CD4-positive, alpha-beta T cell treated with Interleukin-17A for 1 hour (primary cell): Measurements from ENCODE around the gene POU2F2.
"Not testable (repeated sequence)": the region's sequence is repeated elsewhere in the genome, so short reads cannot be mapped to it uniquely, and the experiment has no call there.

Experiments
- DNase-seq: peaks from one replicate; pipeline ENCODE4 v3.0.0-alpha.2; 2020

Gene POU2F2

DNA sequence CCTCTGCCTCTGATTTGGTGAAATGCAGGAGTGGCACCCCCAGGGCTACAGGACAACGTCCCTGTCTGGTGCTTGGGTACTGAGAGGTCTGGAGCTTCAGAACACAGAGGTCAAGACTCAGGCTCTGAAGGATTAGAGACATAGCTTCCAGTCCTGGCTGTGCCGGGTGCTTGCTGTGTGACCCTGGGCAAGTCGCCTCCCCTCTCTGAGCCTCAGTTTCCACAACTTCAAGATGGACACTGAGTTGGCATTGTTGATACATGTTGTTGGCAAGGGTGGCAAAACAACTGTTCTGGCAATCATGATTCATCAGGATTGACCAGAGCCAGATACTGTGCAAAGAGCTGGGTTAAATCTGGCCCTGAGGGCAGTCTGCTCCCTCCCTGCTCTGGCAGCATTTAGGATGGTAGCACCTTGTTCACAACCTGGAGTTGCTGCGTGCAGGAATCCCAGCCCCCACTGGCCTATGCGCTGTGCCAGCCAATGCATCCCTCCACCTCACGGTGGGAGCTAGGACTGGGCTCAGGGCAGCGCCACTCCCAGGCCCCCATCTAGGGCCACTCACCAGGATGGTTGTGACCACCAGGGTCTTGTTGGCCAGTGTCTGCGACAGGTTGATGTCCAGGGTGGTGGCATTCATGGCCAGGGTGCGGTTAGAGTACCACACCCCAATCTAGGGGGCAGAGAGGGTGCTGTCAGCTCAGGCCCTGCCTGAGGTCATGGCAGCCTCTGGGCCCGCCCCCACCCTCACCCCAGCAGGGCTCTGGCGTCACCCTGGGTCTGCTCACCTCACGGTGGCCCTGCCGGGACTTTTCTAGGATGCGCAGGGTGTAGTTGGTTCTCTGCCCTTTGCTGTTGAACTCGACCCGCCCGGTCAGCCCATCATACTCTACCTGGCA is 79.0 kb downstream of the POU2F2 start:
- no peak for DNase-seq

DNA sequence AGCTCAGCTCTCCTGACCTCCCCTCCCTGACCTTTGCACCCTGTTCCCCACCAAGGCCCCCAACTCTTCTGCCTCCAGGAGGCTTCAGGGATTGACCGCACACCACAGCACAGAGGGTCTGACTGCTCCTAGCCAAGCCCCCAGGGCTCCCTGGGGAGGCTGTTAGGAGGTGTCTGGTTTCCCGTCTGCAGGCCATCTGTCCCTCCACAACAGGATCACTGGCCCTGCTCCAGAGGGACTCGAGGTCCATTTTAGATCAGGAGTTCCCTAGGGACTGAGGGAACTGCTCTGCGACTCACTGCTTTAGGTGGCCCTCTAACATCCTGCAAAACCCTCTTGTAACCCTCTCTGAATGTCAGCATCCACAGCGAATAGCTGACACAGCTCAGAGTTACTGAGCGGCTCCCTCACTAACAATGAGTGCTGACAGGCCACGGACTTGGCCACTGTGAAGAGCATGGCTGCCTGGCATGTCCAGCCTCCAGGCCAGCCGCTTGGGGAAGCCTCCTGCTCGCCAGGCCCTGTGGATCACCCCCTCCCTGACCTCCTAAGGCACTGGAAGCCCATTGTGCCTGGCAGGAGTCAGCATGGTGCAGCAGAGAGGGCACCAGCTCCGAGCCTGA is 79.9 kb downstream of the POU2F2 start:
- DNase-seq = no peak

DNA sequence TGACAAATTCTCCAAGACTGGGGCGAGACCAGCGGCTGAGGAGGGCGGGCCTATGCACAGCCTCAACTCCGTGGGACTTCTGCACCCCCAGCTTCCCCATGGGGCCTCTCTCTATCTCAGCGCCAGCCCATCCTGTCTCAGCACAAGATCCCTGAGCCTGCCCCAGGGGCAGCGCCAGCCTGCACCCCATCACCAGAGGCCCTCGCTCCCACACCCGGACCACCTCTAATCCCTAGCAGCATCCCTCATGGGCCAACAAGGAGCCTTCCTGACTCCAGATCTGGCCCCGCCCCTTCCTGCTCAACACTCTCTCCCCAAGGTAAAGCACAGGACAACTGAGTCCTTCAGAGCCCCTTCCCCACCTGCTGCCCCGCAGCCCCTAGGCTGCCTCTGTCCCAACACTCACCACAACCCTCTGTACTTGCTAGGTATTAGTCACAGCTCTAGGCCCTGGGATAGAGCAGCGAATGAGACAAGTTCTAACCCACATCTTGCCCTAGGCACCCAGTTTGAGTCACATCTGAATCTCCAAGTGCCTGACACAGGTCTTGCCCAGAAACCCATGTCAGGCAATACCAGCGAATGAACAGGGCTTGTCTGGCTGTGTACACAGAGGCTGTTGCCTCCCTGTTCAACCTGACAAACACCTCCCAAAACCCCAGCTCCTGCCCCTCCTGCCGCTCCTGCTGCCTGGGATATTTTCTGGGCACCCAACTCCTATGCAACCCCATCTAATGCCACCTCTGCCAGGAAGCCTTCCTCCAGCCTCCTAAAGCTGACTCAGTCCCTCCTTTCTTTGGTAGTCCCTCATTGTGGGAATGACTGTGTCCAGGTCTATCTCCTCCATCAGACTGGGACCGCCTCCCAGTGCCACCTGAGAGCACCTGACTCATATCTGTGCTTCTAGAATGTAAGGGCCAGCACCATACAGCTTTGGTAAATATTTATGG is 80.8 kb downstream of the POU2F2 start:
- DNase-seq = no peak

DNA sequence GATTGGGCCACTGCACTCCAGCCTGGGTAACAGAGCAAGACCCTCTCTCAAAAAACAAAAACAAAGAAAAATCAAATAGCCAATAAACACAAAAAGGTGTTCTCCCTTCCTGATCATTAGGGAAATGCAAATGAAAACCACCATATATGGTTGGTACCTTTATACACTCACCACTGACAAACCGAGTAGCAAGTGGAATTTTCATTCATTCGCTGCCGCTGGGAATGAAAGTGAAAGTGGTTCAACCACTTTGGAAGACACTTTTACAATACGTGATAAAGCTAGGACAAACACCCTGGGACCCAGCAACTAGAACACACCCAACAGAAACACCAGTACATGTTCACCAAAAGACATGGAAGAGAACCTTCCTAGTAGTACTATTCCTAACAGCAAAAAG is 83.3 kb downstream of the POU2F2 start:
- peak; percentile 31 for DNase-seq

DNA sequence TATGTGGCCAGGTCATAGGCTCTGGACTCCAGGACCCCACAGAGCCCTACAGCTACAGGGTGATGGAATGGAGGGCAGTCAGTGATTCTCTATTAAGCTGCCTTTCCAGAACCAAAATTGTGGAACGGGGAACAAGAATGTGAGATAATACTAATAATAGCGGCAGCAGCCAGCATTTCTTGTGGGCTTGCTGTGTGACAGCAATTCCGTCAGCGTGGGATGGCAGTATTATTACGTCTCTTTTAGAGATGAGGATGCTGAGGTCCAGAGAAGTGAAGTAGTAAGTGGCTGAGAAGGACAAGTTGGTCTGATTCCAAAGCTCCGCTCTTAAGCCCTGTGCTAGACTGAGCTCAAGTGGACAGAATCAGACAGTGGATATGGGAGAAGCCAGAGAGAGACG is 86.7 kb downstream of the POU2F2 start:
- no peak for DNase-seq

DNA sequence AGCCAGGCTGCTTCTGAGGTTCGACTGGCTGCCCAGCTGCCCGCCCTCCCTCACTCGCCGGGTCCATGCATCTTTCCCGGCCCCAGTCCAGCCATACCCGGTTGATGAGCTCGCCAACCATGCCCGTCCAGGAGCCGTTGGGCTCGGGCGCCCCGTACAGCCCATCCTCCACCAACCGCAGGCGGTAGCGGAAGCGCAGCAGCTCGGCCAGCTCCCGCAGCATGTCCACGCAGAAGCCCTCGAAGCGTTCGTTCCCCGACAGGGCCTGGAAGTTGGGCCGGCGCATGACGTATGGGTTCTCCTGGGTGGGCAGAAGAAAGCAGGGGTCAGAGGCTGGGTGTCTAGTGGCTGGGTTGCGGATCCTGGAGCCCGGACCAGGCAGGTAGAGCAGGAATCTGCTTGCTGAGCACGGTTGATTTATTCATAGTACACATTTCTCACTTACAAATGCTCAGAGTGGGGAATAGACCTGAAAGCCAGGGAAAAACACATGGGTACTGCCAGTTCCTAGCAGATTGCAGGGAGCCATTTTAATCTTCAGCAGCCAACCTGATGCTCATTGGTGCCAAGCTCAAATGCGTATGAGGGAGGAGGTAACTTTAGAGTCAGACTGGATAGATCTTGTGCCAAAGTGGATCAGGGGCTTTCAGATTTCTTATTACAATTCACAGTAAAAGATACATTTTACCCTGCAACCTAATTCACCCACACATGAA is 89.6 kb downstream of the POU2F2 start:
- DNase-seq = no peak

DNA sequence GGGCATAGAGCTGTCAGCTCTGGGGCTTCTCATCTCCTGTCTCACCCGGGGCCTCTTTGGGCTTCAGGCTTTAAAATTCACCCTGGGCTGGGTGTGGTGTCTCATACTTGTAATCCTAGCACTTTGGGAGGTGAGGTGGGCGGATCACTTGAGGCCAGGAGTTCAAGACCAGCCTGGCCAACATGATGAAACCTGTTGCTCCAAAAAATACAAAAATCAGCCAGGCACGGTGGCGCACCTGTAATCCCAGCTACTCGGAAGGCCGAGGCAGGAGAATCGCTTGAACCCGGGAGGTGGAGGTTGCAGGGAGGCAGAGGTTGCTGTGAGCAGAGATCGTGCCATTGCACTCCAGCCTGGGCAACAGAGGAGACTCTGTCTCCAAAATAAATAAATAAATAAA is 91.8 kb downstream of the POU2F2 start:
- not testable (repeated sequence) for DNase-seq

DNA sequence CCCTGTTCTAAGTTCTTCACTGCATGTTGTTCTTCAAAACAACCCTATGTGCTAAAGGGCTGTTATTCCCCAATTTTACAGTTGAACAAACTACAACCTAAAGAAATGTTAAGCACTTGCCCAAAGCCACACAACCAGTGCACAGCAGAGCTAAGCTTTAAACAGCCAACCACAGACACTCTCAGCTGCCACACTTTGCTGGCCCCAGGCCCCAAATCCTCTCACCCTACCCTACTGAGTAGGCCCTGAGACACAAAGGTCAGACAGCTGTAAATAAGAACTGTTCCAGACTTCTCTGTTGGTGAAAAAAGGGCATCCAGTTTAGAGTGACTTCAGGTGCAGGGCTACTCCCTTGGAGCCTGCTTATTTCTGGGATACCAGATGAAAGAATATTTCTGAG is 92.2 kb downstream of the POU2F2 start:
- no peak for DNase-seq

DNA sequence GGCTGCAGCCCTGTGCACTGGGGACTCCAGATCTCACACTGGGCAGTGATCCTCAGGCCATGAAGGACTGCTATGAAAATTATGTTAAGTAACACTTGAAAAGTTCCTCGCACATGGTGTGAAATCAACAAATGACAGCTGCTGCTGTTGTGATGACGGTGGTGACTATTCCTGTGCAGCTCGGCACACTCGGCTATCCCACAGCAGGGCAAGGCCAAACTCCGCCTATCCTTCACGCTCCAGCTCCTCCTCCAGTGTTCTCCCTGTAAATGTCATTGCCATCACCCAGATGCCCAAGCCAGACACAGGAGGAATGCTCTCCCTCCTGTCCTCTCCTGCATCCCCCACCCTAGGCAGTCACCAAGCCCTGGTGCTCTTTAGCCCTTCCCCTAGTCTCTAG is 93.6 kb downstream of the POU2F2 start:
- DNase-seq = no peak

DNA sequence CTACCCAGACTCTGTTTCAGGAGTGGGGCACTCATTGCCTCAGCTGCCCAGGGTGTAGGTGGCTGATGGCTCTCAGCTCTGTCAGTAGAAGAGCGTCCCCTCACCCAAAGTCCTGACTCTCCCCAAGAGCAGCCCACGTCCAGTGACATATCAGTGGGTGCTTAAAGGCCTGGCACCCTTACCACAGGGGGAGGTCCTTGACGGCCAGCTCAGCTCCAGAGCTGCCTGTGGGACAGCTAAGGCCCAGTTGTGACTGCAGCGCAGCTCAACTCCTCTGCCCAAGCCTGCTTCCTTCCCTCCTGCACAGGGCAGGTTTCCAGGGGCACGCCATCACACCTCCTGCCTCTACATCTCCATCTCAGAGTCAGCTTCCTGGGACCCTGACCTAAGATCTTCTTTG is 94.6 kb downstream of the POU2F2 start:
- DNase-seq = no peak
